Myocyte (in vitro differentiated cells): Measurements from ENCODE around the gene PPM1M. TPM values are rescaled to one million over a fixed set of nuclear protein-coding genes. Genes with fewer than 3 reads are reported as not detected.
"Not testable (repeated sequence)": the region's sequence is repeated elsewhere in the genome, so short reads cannot be mapped to it uniquely, and the experiment has no call there.

Experiments used
- DNase-seq: peaks from one replicate; pipeline ENCODE4 v3.0.0-alpha.2; 2012; ENCODE audit warnings: low read depth
- total RNA-seq: library from RNA; depleted of rRNA; stranded (reverse); fragments of >200 nt; gene quantifications from 2 replicates; pipeline ENCODE4 v1.2.3, GENCODE V29; 2014

PPM1M gene
- total RNA-seq, 1 donor from 2014 or later: 5.5 TPM

DNA sequence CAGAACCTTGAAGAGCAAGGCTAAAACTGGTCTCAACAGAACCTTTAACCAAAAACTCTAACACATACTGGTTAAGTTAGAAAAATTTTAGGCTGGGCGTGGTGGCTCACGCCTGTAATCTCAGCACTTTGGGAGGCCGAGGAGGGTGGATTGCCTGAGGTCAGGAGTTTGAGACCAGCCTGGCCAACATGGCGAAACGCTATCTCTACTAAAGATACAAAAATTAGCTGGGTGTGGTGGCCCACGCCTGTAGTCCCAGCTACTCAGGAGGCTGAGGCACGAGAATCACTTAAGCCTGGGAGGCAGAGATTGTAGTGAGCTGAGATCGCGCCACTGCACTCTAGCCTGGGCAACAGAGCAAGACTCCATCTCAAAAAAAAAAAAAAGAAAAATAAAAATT lies 26.6 kb downstream of the PPM1M start:
- not testable (repeated sequence) for DNase-seq

DNA sequence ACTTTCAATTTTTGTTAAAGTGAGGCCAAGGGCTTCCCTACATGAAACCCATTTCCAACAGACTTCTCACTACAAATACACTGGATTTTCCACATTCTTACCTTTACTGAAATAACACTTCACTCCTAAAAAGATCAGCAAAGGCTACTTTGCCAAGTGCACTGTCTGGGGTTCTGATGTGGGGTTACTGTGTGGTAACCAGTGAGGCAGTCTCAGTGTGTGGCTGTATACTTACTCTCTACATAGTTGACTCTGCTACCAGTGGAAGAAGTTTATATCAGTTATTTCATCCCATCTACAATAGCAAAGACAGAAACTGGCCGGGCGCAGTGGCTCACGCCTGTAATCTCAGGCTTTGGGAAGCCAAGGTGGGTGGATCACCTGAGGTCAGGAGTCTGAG lies 27.3 kb downstream of the PPM1M start:
- DNase-seq: no peak

DNA sequence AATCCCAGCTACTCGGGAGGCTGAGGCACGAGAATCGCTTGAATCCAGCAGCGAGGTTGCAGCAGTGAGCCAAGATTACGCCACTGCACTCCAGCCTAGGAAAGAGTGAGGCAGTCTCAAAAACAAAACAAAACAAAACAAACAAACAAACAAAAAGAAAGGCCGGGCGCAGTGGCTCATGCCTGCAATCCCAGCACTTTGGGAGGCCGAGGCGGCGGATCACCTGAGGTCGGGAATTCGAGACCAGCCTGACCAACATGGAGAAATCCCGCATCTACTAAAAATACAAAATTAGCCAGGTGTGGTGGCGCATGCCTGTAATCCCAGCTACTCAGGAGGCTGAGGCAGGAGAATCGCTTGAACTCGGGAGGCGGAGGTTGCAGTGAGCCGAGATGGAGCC lies 29.2 kb downstream of the PPM1M start:
- DNase-seq: not testable (repeated sequence)

DNA sequence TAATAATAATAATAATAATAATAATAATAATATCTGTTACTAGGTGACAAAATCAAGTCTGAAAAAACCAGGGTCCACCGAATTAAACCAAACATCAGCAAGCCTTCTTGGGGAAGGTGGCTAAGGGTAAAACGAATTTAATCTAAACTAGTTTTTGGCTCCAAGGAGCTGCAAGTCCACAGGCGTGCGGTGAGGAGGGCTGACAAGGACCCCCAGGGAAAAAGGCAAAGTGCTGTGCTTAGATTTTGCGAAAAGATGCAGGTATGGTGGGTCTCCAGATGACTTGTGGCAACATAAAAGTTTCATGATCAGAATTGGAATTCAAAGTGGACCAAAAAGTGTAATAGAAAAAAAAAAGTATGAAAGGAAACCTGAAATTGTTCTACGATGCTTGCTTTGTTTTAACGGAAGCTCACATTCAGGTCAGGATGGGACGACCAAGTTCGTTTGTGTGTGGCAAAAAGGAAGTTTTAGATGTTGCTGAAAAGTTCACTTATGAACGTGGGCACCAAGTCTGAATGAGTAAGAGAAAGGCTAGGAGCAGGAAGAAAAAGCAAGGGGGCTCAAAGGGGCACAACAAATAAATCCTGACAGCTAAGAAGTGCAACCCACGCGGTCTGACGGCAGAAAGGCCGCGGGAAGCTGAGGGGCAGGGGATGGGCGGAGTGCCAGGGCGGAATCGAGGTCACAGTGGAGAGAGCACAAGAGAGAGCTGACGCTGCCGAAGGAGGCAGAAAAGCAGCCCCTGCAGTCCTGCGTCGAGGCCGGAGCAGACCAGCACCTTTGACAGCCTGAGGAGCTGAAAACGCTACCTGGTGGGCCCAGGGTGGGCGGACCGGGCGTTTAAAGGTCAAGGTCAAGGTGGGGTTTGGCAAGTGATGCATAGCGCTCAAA lies 31.8 kb downstream of the PPM1M start:
- peak; percentile 76 for DNase-seq

DNA sequence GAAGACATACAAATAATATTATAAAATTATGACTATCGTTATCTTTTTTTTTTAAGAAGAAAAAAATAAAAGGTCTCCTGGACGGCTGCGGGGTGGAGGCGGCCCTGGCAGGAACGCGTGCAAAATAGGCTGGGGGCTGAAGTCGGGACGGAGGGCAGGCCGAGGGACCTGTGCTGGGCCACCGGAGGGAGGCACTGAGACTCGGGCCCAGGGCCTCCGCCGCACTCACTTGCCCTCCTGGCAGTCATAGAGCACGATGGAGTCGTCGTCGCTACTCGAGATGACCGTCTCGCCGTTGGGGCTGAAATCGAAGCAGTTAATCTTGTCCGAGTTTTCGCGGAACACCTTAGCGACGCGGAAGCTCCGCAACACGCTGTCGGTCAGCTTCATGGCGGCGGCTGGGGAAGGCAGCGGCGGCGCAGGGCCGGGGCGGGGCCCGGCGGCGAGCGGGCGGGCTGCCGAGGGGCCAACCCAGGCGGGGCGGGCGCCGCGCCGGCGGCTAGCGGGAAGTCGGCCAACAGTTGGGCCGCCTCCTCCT lies 32.5 kb downstream of the PPM1M start:
- DNase-seq: peak; percentile 69

DNA sequence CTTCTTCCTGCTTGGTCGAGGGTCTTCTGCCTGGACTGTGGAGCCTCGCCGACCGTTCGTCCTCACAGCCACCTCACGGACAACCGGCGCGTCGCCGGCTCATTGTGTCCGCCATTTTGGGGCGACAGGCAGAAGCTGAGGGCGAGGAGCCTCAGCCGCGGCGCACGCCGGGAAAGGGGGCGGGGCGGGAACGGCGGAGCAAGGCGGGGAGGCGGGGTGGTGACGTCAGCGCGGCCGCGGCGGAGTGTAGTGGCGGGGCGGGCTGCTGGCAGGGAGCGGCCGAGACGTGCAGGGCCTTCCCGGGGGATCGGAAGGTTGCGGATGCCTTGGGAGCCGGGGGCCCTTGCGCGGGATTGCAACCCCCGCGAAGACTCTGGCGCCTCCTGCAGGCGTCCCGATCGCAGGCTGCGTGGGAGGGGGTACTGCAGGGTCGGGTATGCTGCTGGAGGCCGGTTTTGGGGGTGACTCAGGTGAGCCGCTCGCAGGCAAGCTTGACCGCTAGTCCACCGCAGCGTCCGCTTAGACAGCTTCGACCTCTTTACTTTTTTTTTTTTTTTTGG lies 33.0 kb downstream of the PPM1M start, which contains the start of gene WDR82:
WDR82 (minus strand) TSS at position 140 of the 560 bp plus-strand sequence. CDS start 288 bp downstream, outside the sequence.
- DNase-seq: peak; percentile 93

DNA sequence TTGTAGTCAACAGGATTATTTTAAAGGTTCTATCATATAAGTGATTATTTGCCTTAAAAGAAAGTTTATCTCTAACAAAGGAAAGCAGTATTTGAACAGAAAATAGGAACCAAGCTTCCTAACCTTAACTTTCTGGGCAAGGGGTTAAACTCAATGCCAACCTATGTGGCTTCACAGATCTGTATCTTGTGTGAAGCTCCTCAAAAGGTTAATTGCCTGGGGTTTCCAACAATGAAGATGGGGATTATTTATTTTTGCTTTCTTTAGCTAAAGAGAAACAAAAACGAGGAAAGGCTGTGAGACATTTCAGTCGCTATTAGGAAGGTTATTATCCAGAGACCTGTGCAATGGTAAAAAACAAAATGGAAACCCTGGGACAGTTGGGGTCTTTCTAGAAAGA lies 34.0 kb downstream of the PPM1M start:
- DNase-seq: no peak

DNA sequence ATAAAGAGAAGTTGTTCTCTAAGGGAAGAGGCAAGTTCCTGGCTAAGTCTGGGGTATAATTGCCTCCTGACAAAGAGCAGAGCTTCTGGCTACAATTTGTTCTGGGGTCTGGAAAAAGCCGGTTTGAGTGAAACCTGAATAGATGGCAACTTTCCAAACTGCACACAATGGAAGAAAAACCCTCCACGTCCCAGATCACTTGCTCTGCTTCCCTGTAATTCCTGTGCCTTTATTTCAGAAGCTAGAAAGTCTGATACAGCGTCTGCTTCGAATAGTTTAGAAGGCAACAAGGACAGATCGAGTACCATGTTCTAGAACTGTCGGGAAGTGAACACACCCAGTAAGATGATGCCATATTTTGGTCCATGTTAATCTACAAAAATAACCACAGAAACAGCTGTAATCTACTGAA lies 34.5 kb downstream of the PPM1M start:
- peak; percentile 85 for DNase-seq

DNA sequence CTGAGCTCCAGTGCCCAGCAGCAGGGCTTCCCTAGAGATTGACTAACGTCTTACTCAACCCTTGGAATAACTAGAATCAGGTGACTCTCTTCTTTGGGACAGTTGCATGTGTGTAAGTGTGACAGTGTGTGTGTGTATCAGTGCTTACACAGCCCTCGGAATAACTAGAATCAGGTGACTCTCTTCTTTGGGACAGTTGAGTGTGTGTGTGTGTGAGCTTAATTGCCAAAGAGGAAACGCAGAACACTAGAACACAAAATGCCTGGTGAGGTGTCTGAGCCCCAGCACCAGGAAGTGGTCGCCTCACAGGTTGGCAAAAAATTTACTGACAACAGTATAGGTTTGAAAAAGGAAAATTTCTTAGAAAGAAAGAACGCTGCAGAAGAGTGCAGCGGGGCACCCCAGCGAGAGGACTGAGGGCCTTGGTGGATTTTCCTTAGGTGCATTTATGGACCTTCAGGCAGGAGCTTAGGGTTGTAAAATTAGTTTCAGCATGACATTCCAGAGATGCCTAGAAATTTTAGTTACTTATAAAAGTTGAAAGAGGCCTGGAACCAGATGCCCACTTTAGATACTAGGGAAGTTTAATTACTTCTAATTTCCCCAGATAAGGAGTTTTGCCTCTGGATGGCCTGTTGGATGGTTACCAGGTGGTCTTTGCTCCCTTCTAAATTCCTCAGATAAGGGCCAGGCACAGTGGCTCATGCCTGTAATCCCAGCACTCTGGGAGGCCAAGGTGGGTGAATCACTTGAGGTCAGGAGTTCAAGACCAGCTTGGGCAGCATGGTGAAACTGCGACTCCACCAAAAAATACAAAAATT lies 36.6 kb downstream of the PPM1M start:
- DNase-seq: no peak

DNA sequence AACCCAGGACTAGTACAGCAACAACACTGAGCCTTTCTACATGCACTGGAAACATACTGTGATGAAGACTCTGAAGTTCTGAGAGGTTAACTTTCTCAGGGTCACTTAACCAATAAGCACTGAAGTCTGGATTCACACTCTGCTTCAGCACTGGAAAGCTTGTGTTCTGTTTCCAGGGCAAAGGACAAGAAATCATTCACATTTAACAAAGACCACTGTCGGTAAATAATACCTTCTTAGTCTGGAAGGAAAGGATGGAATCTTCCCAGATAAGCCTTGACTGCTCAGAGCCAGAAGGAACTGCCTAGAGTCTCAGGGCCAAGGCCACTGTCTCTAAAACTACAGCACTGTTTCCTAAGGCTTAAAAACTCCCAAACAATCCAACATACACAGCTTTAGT lies 37.7 kb downstream of the PPM1M start:
- DNase-seq: no peak

DNA sequence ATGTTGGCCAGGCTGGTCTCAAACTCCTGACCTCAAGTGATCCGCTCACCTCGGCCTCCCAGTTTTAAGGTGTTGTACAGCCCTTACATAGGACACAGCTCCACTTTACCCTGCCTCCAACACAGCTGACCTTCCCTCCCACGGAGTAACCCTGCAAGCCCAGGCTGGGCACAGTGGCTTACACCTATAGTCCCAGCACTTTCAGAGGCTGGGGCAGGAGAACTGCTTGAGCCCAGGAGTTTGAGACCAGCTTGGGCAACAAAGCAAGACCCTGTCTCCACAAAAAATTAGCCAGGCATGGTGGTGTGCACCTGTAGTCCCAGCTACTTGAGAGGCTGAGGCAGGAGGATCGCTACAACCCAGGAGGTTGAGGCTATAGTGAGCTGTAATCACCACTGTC lies 38.5 kb downstream of the PPM1M start:
- not testable (repeated sequence) for DNase-seq

DNA sequence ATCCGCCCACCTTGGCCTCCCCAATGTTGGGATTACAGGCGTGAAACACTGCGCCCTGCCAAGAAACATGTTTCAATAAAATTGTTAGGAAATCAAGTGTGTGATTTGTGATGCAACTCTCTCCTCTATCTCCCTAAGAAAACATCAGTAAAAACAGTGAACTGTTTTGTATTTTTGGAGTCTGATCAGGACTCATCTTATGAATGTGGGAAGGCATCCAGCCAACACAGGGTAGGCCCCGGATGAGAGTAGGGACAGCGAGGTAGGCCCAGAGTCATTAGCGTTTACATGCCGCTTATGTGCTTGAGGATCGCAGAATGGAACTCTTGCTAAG lies 41.2 kb downstream of the PPM1M start:
- DNase-seq: peak; percentile 8

DNA sequence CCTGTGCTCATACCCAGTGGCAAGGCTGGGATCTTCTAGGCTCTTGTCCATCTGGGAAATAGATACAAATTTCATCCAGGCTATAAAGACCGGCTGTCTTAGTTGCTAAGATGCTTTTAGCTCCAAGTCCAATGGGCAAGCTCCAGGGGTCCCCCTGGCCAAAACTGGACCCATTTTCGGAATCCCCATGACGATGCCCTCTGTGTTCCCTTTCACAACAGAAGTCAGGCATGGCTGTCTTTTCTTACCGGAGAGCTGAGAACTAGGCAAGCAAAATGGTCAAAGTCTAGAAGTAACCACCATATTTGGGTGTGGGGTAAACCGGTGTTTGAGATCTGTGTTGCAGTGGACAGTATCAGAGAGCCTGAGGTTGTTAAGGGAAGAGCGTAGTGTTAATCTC lies 43.1 kb downstream of the PPM1M start:
- no peak for DNase-seq

DNA sequence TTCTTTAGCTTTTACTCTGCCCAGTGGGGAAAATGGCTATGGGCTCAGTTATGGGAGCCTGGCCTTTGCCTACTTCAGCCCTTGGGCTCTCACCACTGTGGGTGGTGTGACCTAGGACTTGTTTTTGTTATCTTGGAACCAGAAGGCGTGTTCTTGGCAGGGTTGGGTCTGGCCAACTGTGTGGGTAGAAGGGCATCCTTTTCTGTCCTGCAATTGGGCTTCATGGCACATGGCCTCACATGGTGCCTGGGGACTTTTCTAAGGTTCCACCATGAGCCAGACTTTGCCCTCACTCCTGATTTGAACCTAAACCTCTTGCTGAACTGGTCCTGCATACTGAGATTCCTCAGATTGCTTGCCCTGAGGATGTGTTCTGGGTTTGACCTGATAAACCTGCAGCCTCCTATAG lies 43.8 kb downstream of the PPM1M start:
- no peak for DNase-seq

DNA sequence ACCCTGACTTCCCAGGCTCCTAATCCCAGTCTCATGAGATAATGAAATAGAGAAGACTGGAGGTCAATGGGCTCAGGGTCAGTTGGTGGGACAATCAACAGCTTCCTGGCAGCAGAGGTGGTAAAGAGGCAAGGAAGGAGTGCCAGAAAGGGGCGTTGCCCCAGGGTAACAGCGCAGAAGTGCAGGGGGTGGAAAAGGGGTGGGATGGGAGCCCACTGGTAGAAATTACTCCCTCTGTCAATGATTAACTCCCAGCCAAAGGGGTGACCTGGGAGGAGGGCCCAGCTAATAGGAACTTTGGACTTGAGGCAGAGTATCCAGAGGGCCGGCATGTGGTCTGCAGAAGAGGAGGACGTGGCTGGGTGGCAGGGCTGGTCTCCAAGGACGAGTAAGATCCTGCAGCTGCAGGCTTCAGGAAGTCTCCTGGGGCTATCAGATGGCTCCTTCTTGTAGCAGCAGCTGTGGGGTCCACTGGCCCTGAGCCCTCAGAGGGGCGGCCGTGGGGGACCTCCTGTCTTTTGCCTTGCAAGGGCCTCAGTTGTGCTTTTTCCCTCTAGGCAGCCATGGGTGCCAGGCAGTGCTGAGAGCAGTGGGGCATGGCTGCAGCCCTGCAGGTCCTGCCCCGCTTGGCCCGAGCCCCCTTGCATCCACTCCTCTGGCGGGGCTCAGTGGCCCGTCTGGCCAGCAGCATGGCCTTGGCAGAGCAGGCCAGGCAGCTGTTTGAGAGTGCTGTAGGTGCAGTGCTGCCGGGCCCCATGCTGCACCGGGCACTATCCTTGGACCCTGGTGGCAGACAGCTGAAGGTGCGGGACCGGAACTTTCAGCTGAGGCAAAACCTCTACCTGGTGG lies 44.4 kb downstream of the PPM1M start:
- no peak for DNase-seq

DNA sequence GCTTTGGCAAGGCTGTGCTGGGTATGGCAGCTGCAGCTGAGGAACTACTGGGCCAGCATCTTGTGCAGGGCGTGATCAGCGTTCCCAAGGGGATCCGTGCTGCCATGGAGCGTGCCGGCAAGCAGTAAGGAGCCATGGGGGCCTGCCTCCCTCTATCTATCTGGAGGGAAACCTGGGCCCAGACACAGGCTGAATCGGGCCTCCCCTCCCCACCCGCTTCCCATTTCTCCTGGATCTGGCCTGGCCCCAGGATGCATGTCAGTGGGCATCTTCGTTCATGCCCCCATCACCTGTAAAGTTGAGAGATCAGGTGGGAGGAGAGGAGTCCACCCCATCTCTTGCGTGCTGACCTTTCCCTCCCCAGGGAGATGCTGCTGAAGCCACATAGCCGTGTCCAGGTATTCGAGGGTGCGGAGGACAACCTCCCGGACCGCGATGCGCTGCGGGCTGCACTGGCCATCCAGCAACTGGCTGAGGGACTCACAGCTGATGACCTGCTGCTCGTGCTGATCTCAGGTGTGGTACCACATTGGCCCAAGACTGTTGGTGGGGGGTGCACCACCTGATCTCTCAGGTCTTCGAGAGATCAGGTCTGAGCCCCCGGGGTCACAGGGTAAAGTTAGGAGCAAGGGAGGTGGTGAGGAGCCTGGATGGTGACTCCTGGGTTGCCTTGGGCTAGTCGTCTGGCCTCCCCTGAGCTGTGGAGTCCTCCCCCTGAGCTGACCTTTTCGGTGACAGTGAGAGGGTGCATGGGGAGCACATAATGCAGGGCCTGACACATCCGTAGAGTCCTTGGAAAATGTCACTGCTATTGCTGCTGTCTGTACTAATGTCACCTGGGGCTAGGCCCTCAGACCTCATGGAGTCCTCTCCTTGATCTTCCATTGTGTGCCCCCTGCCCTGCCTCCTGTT lies 45.3 kb downstream of the PPM1M start:
- DNase-seq: no peak

DNA sequence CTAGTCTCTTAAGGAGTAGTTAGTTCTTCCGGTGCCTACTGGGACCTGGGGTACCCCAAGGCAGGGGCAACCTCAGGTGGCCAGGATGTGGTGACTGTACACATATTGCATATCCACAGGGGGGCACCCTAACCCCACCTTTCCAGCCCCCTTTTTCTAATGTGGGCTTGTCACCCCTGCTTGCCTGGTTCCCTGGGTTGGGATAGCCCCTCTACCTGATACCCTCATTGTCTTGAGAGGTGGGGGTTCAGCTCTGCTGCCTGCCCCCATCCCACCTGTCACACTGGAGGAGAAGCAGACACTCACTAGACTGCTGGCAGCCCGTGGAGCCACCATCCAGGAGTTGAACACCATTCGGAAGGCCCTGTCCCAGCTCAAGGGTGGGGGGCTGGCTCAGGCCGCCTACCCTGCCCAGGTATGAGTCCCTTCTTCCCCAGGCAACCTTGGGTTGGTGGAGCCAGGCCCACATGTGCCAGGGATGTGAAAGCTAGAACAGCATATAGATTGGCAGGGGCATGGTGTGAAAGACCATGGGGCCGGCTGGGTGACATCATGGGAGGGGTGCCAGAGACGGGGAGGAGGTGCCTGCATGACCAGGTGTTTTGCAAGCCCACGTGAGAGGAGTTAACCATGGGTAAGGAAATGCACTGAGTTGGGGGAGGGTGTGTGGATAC lies 46.1 kb downstream of the PPM1M start:
- DNase-seq: no peak

DNA sequence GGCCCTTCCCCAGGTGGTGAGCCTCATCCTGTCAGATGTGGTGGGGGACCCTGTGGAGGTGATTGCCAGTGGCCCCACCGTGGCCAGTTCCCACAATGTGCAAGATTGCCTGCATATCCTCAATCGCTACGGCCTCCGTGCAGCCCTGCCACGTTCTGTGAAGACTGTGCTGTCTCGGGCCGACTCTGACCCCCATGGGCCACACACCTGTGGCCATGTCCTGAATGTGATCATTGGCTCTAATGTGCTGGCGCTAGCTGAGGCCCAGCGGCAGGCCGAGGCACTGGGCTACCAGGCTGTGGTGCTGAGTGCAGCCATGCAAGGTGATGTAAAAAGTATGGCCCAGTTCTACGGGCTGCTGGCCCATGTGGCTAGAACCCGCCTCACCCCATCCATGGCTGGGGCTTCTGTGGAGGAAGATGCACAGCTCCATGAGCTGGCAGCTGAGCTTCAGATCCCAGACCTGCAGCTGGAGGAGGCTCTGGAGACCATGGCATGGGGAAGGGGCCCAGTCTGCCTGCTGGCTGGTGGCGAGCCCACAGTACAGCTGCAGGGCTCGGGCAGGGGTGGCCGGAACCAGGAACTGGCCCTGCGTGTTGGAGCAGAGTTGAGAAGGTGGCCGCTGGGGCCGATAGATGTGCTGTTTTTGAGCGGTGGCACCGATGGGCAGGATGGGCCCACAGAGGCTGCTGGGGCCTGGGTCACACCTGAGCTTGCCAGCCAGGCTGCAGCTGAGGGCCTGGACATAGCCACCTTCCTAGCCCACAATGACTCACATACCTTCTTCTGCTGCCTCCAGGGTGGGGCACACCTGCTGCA lies 46.9 kb downstream of the PPM1M start:
- DNase-seq: no peak
